ENCODE results near the gene OSBPL7.

The OSBPL7 gene

DNA sequence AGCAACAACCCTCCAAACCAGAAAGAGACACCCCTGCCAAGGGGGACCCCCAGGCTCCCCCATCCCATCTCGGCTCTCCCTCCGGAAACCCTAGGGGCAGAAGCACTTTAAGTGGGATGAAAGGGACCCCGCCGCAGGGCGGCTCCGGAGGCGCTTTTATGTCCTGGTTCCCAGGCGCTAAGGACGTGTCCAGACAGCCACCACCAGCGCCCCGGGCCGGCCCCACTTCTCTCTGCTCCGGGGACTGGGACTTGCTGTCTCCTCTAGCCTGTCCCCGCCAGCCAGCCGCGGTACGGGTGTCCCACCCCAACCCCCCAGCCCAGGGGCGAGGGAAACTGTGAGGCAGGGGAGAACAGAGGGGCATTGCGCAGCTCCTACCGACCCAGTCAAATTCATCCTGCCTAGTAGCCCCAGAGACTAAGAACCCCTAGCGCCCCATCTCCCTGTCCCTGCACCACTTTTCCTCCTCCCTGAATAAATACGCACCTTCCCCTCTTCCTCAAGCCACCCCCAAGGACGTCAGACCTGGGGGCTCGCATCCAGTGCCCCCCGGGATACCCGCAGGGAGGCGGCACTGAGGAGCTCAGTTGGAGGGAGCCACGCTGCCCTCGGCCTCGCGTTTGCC is 25.2 kb upstream of the OSBPL7 start:
- no peak for DNase-seq

DNA sequence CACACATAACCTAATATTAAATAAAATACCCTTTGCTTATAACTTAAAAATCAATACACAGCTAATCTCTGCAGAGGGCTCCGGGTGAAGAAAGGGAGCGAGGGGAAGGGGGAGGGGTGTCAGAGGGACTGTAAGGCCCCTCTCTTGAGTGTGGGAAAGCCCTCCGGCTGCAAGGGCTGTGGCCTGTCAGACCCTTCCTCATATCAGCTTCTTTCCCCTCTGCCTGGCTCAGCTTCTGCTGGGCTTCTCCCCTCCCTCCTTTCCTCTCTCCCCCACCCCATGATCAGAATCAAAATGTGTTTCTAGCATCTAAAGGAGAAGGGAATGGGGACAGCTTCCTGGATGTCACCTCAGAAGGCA is 24.1 kb upstream of the OSBPL7 start:
- DNase-seq = no peak

DNA sequence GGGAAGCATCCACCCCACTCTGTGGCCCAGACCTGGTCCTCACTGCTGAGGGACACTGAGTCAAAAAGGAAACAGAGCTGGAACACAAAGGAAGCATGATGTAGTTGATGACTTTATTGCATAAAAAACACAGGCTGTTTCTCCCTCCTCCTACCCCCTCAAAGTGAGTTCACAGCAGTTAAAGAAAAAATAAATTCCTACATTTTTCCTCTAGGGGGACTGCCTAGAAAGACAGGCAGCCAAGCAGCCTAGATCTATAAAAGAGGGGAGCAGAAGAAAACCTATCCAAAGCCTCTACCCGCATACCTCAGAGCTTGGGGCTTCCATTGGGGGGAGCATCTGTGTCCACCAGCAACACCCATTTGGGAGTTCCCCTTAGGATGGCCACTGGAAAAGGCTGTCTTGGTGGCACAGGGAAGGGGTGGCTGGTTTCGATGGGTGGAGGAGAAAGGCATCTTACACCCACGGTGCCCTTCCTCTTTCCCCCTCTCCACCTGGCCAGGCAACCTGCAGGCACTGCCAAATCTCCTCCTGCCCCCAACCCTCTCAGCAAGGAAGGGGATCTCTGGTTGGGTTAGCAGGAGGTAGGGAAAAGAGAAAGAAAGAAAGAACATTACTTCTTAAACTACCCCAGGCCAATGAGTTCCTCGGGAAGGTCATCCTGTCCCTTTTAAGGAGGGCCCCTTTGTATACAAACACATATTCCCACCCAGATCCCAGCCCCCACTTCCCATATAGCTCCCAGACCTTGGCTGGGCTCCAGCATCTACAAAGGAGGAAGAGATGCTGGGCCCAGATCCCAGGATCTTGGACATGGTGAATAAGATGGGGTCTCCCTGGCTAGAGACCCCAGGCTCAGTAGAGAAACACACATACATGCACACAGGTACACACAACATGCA is 23.5 kb upstream of the OSBPL7 start:
- DNase-seq = no peak

DNA sequence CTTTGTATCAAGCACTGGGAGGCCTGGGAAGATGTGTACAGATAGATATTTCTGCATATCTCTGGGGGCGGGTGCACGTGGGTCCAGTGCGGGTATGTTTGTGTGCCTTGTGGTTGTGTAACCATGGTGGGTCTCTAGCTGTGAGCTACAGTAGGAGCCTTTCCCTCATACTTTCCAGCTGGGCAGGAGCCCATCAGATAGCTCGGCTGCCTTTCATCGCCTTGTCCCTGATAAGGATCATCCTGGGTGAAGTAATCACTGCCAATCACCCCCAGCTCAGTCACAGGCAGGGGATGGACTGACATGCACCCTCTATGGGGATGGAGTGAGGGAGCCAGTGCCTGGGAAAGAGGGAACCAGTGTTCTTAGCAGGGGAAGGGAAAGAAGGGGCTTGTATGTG is 22.6 kb upstream of the OSBPL7 start:
- DNase-seq = no peak

DNA sequence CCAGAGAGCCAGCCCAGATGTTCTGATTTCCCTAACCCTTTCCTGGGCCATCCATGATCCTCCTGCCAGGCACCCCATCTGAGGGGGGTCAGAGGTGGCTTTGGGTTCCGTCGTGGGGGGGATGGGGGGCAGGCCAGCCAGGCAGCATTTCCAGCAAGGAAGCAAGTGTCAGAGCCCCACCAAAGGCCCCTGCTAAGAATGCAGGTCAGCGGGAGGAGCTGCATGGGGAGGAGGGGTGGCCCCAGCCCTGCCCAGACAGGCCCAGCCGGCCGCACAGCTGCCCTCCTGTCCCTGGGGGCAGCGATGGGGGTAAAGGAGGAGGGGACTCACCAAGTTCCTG is 21.8 kb upstream of the OSBPL7 start:
- no peak for DNase-seq

DNA sequence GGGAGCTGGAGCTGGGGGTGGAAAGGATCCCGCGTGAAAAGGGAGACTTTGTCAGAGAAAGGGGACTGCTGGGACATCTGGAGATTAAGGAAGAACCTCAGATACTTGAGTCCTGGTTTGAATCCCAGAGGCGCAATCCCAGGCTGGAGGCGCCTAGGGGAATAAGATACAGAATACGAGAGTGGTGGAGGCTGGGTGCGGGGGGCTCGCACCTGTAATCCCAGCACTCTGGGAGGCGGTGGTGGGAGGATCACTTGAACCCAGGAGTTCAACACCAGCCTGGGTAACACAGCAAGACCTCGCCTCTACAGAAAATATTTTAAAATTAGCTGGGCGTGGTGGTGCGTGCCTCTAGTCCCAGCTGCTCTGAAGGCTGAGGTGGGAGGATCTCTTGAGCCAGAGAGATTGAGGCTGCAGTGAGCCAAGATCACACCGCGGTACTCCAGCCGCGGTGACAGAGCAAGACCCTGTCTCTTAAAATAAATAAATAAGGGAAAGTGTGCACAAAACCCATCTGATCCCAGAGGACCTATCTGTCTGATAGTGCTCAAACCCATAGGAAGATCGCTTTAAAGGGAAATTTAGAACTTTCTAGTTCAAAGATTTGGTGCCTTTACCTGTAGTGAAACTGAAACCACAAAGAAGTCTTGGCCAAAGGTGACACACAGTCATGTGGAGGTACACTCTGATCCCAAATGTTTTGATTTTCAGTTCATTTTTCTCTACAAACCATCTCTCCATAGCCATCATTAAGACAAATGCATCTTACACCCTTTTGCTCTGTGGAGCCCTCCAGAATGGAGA is 20.1 kb upstream of the OSBPL7 start:
- peak; percentile 51 for DNase-seq

DNA sequence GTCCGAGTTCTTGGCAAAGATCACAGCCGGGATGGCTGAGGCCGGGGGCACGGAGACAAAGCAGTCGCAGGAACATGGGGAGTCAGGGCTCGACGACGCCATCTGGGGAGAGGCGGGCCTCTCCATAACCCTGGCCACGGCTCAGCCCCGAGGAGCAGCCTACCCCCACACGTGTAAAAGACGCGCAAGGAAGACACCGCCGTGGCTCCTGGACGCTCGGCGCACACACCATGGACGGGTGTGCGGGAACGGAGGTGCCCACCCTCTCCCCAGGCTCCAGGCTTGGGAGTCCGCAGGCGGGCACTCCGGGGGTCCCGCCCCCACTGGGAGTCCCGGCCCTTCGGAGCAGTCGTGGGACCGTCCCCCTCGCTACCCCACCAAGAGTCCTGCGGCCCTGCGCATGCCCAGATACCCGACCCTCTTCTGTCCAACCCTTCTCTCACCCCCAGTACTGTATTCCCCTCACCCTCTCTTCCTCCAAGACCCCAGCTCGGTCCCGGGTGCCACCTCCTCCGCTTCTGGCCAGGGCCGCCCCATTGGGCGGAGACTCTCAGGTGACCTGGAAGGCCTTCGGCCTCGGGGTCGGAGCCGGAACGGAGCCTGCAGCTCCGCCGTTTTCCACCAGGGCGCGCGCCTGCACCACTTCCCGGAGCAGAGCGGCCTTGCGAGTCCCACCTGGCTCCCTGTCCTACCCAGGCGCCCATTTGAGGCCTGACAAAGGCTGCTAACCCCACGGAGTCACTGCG is 19.3 kb upstream of the OSBPL7 start, which contains the start of gene SCRN2:
TSS of gene SCRN2 (minus strand) at position 532 of the 746 bp plus-strand sequence. CDS start at position 102, 430 bp downstream.
- peak; percentile 75 for DNase-seq

DNA sequence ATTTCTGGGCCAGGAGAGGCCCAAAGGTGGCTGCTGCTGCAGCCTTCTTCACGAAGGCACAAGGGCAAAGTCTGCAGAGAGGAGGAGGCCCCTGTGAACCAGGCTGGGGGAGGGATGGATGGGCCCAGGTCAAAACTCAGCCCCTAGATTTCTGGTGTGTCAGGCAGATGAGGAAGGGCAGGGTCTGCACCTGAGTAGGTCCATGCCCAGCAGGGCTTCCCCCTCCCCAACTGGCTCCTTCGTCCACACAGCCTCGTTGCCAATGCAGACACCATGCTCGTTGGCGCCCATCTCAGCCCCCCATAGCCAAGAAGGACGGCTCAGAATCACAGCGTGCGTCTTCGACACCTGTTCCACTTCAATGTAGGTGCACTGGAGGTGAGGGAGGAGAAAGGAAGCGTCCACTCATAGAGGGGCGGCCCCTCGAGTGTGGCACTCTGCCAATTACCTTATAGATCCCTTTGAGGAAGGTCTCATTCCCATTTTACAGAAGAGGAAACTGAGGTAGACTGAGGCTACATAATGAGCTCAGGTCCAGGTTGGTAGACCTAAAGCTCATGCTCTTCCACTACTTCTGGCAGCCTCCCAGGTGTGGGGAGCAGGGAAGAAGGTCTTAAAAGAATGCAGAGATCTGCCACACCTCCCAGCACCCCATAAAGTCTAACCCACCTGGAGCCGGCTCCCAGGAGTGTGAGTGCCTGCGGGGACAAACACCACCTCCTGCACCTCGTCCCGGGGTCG is 18.6 kb upstream of the OSBPL7 start:
- no peak for DNase-seq

DNA sequence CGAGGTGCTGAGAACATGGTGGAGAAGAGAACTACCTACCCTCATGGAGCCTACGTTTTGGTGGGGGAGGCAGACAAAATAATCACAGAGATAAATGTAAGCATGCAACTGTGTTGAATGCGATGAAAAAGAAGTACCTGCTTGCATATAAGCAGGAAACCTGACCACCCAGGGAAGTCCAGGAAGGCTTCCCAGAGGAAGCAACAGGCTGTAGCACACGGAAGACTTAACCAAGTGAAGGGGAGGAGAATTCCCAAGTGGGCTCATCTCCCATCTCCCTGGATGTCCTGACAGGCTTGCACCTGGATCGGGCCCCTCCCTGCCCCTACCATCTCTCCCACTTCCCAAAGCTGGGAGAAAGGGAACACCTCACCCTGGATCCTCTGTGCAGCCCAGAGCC is 17.5 kb upstream of the OSBPL7 start:
- DNase-seq = no peak

DNA sequence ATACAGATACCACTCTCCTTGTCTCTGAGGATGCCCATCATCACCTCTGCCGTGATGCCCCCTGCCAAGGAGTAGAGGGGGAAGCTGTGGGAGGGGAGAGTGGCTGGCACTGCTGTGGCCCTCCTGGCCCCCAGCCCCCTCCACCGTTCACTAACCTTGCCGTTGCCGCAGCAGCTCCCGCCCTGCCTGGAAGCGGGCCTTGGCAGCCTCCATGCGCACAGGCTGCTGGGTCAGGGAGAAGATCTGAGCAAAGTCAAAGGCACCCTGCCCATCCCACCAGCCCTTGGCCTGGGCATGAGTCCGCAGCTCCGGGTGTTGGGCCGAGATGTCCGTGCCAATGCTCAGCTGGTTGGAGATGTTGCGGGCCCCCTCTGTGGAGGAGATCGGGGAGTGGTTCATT is 17.0 kb upstream of the OSBPL7 start:
- DNase-seq = no peak

DNA sequence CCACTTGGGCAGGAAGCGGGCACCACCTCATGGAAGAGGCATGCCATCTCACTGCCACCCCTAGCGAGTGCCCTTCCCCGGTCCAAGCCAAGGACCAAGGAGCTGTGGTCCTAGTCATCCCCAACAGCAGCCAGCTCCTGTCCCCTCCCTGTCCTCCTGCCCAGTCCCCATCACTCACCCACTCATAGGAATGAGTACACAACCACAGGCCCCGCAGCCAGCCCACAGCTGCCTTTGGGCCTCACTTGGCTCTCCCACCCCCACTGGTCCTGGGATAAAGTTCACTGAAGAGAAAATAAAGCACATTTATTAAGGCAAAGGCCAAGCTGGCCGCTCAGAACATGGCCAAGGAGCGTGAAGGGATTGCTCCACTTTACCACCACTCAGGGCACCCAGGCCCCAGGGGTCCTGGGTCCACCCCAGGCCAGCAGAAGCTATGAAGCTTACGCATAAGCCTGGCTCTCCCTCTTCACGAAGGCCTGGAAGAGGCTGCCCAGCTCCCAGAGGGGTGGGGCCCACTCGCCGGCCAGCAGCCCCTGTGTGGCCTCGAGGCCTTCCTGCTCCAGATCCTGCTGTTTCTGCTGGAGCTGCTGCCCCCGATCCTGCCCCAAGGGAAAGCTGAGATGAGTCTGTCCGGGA is 15.9 kb upstream of the OSBPL7 start:
- no peak for DNase-seq

DNA sequence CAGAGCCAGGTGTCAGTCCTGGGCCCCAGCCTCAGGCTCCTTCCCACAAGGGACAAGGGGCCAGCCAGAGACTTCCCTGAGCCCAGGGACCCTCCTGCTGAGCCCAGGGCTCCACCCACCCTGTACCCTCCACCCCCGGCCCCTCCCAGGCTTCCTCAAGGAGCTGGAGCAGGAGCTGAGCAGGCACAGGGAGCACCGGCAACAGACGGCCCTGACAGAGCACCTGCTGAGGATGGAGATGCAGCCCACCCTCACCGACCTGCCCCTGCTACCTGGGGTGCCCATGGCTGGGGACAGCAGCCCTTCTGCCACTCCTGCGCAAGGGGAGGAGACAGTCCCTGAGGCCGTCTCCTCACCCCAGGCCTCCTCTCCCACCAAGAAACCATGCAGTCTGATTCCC is 15.0 kb upstream of the OSBPL7 start:
- DNase-seq = no peak

DNA sequence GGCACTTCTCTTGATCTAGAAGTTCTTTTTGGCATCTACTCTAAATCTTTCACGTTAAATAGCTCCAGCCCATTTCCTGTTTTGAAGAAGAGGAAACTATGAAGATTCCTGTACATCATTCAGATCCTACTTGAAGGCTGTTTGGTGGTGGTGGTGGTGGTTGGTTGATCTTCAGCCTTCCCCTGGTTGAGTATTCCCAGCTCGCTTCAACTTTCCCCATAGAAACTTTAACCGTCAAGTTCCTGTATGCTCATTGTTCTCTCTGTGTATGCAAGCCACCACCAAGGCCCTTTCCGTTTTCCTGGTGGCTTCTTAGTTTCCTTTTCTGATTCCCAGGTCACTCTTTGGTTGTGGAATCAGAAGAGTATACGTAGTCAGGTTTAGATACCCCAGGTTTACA is 13.2 kb upstream of the OSBPL7 start:
- DNase-seq = no peak

DNA sequence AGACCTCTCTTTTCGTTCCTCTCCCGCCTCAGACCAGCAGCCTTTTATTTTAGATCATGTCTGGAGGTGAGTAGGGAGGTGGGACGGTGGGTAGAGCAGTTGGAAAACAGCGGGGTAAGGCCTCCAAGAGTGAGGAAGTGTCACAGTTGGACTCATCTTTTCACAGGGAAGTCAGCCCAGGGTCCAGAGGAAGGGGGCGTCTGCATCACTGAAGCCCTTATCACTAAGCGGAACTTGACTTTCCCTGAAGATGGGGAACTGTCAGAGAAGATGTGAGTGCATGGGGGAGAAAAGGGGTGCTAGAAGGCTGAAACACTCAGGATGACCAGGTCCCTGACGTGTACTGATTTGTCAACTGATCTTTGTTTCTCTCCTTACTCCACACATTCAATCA is 10.3 kb upstream of the OSBPL7 start:
- DNase-seq = no peak

DNA sequence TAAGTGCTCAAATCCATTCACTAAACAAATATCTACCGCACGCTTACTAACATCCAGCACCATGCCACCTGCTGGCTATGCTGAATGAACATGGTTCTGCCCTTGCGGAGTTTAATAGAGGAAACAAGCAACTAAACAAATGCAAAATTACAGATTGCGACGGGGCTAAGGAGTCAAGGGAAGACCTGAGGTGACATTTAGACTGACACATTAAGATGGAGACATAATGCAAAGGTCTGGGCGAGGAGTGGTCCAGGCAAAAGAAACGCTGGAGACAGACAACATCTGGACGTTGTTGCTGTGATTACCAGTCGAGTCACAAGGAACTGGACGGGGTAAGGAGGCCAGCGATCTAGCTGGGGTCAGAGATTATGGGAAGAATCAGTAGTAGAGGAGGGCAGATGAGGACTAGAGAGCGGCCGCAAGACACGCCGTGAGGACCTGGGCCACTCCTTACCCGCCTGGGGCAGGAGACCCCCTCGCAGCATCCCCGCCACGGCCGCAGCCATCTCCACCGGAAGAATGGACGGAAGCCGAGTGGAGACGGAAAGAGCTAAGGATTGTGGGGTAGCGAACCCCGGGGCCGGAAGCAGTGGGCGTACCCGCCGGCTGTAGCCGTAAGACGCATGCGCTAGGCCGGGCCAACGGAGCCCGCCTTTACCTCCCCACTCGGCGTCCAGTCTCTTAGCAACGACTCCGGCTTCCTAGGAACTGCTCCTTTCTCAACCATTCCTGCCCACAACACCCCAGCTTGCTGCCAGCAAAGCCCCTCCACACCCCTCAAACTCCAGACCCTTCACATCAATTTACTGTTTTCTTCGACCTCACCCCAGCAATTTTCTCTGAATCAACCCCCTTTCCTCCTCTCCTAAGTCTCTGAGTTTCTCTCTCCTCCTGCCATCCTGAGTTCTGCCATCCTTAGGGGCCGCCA is 9.7 kb upstream of the OSBPL7 start, which contains the start of the genes LRRC46 and MRPL10:
TSS of gene LRRC46 (plus strand) at position 668 of the 931 bp plus-strand sequence. CDS start 320 bp downstream, outside the sequence.
TSS of gene MRPL10 (minus strand) at position 539 of the 931 bp plus-strand sequence. CDS start at position 509, 30 bp downstream.
- DNase-seq = peak; percentile 90

DNA sequence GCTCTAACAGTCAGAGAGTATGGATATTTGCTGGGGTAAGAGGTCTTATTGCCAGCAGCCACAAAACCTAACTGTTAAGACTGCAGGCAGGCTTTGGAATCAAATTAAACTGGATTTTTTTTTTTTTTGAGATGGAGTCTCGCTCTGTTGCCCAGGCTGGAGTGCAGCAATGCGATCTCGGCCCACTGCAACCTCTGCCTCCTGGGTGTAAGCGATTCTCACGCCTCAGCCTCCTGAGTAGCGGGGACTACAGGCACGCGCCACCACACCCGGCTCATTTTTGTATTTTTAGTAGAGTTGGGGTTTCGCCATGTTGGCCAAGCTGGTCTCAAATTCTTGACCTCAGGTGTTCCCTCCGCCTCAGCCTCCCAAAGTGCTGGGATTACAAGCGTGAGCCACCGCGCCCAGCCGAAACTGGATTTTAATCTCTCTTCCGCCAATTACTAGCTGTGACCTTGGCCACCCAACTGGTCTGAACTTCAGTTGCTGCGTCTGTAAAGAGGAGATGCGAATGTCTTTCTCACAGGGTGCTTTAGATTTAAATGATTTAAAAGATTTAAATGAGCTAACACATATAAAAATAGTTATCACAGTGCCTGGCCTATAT is 8.9 kb upstream of the OSBPL7 start:
- DNase-seq = no peak

DNA sequence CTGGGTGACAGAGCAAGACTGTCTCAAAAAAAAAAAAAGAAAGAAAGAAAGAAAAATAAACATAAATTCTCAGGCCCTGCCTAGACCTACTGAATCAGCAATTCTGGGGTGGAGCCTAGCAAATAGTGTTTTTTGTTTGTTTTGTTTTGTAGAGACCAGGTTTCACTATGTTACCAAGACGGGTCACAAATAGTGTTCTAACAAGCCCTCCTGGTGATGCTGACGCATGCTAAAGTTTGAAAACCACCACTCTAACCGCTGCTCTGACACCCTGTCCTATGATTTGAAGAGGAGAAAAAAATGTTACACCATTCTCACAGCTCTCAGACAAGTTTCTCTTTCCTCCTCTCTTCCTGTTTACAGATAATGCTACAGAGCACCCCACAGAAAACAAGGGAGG is 8.3 kb upstream of the OSBPL7 start:
- no peak for DNase-seq

DNA sequence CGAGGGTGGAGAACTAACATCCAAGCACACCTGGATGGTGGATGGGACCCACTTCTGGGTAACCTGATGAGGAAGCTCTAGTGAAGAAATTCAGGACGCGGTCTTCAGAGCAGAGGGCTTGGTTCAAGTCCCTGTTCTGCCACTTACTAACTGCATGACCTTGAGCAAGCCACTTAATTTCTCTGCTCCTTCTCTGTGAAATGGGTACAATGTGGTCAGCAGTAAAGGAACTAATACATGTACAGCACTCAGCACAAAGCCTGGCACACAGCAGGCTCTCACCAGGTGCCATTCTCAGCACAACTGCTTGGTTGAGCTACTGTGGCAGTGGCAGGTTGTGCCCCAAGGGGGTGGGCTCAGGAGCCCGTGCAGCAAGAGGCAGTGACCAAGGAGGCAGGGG is 1.9 kb upstream of the OSBPL7 start:
- DNase-seq = no peak

DNA sequence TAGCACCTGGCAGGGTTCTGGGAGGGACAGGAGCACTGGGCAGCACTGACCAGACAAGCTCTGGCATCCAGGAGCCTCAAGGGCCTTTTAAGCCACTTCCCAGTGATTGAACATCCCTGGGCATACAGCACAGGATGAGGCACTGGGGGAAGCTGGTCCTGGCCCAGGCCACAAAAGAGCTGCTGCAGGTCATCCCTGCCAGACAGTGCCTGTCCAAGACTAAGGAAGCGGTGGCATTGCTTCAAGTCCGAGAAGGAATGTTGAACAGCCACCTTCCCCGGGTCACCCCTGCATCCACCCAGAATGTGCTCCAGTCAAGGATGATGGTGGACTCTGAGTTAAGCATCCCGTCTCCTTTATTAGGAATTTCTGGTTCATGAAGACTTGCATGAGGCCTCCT is 1.2 kb upstream of the OSBPL7 start:
- no peak for DNase-seq

DNA sequence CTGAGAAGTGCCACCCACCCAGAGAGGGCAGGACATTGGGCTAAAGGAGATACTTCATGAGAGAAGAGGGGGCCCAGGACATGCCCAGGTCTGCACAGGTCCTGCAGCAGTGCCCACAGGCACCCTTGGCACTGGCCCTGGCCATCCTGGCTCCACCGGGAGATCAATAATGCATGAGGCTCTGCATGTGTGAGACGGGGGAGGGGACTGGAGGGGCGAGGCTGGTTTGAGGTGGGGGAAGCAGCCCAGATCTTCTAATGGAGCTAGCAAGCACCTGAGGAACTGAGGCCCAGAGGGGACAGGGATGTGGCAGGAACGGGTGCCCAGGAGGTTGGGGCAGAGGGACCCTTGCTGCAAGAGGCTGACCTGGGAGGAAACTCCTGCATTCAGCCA is 567 bp downstream of the OSBPL7 start:
- no peak for DNase-seq

Measured in NCI-H2171 (cell line).